Measurements from ENCODE around the gene RALGPS2.

GRCh38 chr1:178961868-178962267 lies 236.8 kb downstream of the RALGPS2 start:
- TF ChIP-seq CTCF (conservative IDR thresholded peaks at IDR 0.05; ENCODE audit: low read depth in 2 of 2) = no peak
- TF ChIP-seq JUNB (IDR thresholded peaks at IDR 0.05; ENCODE audit: unreplicated experiment) = no peak
- no peak for TF ChIP-seq EZH2 (IDR thresholded peaks at IDR 0.05; ENCODE audit: low read depth, unreplicated experiment)
- TF ChIP-seq NANOG (IDR thresholded peaks at IDR 0.05; ENCODE audit: borderline replicate concordance) = no peak
- no peak for TF ChIP-seq ZNF331 (CRISPR knock-in tag; IDR thresholded peaks at IDR 0.05; ENCODE audit: low read depth)
- no peak for TF ChIP-seq REST (IDR thresholded peaks at IDR 0.05; ENCODE audit: unreplicated experiment)
- TF ChIP-seq EZH2phosphoT487 (IDR thresholded peaks at IDR 0.05; ENCODE audit: unreplicated experiment) = no peak
- no peak for TF ChIP-seq POLR2AphosphoS5 (IDR thresholded peaks at IDR 0.05; ENCODE audit: low read depth)
- TF ChIP-seq CREB1 (CRISPR knock-in tag; IDR thresholded peaks at IDR 0.05; ENCODE audit: low read depth) = no peak
- TF ChIP-seq ZNF114 (CRISPR knock-in tag; IDR thresholded peaks at IDR 0.05) = no peak
- TF ChIP-seq STAT1 (IDR thresholded peaks at IDR 0.05; ENCODE audit: unreplicated experiment) = no peak

Measured in GM23338 (cell line).